GM10266 (cell line): ENCODE measurements around the gene NBAS.

ENCODE experiments used
- DNase-seq: peaks from one replicate; pipeline ENCODE4 v3.0.0; 2012; ENCODE audit errors: extremely low spot score
- CTCF ChIP-seq: IDR thresholded peaks from 2 replicates; pipeline ENCODE4 v1.5.1; 2012; ENCODE audit warnings: mild to moderate bottlenecking, low read depth; ENCODE audit not compliant: control insufficient read depth, insufficient read depth; ENCODE audit errors: missing control alignments

NBAS gene

DNA sequence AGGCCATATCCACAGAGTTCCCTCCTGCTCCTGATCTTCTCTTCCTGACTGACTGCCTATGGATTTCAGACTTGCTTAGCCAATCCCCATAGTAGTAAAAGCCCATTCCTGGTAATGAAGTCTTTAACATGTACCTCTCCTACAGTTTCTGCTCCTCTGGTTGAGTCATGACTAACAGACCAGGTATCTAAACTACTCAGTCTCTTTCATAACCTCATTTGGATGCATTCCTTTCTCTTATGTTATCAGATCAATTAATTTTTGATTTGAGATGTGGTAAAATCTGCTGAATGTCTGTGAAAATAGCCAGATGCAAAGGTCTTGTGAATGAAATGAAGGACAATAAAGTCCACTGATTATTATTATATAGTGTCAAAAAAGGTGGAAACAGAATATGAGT, 198.0 kb downstream of the NBAS start:
- TF ChIP-seq CTCF: no peak
- no peak for DNase-seq

- DNase-seq: no peak
- TF ChIP-seq CTCF: no peak
These were observed 201.2 kb downstream of the NBAS start for GRCh38 chr2:15359716-15360531.

- no peak for DNase-seq
- TF ChIP-seq CTCF: no peak
These were observed 203.2 kb downstream of the NBAS start for GRCh38 chr2:15357922-15358321.

GRCh38 chr2:15357186-15357585, 203.9 kb downstream of the NBAS start:
- no peak for DNase-seq
- TF ChIP-seq CTCF: no peak

DNA sequence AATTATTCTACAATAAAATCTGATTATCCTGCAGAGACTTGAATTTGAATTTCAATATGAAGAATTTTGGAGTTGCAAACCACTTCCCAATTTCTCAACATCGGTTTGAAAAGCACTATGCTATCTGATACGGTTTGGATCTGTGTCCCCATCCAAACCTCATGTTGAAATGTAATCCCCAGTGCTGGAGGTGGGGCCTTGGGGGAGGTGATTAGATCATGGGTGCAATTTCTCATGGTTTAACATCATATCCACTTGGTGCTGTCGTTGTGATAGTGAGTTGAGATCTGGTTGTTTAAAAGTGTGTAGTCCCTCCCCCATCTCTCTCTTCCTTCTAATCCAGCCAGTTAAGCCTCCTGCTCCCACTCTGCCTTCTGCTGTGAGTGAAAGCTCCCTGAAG, 205.7 kb downstream of the NBAS start:
- no peak for TF ChIP-seq CTCF
- DNase-seq: no peak

GRCh38 chr2:15354596-15355366, 206.4 kb downstream of the NBAS start:
- TF ChIP-seq CTCF: no peak
- DNase-seq: no peak

GRCh38 chr2:15352363-15352762, 208.8 kb downstream of the NBAS start:
- no peak for DNase-seq
- no peak for TF ChIP-seq CTCF
